ENCODE results near the gene KLK12.

GRCh38 chr19:51076631-51077213 is 41.9 kb upstream of the KLK12 start:
- TF ChIP-seq CTCF (IDR thresholded peaks at IDR 0.05) (no peak), POLR2A (IDR thresholded peaks at IDR 0.05) (no peak)
